AG04449 (cell line): ENCODE data around the gene ARHGAP10.

ENCODE experiments used
- CTCF ChIA-PET: fragments of 350-600 bp; formaldehyde crosslinking; extraction: SDS; loops from one replicate; lab custom pipeline; 2021; ENCODE audit warnings: antibody characterized with exemption; lab: Yijun Ruan, JAX
- POLR2A ChIA-PET: fragments of 400-600, 350-600 bp; formaldehyde crosslinking; extraction: SDS; loops from one replicate; lab custom pipeline; 2020; ENCODE audit warnings: antibody characterized with exemption, inconsistent platforms; lab: Yijun Ruan, JAX
- DNase-seq: peaks from one replicate; pipeline ENCODE4 v3.0.0-alpha.2; 2010; ENCODE audit warnings: low read depth, low spot score
- H3K4me3 ChIP-seq: 2 replicates; pipeline ENCODE4 v1.5.1; 2011; ENCODE audit warnings: low read depth, mild to moderate bottlenecking, control low read depth, low read length
- TF ChIP-seq, protein P1 (sequence below): IDR thresholded peaks from one replicate; pipeline ENCODE4 v1.5.1; 2011; ENCODE audit warnings: mild to moderate bottlenecking, moderate library complexity, low read length, control low read depth, inconsistent platforms; ENCODE audit not compliant: insufficient read depth; ENCODE audit errors: missing control alignments

The ARHGAP10 gene

DNA sequence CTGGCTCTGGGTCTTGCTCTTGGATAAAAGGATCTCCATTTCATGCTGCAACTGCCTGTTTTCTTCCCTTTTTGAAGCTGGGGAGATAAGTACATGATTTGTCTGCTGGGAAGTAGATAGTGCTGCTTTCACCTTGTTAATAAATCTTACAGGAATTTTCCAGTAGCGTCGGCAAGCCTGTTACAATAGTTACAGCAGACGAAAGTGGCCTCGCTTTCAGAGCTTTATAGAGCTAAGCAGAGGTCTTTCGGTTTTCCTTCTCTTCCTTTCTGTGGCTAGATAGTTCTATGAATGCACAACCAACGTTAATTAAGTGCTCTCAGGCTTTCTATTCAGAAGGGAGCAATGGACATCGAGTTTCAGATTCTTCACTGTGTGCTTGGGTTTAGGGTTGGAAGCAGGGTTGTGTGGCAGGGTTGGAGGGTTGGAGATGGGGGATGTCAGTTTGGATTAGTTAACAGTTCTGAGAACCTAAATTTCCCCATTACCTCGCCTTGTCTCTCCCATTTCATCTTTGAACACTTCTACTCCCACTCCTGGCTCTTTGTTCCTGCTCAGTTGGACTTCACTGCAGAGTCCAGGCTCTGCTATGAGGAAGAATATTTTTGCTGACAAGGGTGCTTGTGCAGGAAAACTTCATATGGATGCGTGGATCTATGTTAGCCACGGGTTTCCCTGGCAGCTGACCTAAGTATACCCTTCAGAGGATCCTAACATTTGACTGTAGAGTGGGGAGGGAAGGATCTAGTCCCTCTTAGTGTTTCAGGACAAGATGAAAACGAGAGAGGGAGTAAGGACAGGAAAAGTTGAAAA is 237.9 kb downstream of the ARHGAP10 start:
- ChIA-PET CTCF (interaction anchor here (1.6 to 3.3 kb wide), 3 partner anchors 14 to 103 kb away, joined by 3 to 12 read pairs (median 4); no protein-coding TSS in a partner anchor), POLR2A (no interaction called here)
- H3K4me3 ChIP-seq, result no peak overlapping the region
- DNase-seq, result no peak
- TF ChIP-seq, protein P1, sequence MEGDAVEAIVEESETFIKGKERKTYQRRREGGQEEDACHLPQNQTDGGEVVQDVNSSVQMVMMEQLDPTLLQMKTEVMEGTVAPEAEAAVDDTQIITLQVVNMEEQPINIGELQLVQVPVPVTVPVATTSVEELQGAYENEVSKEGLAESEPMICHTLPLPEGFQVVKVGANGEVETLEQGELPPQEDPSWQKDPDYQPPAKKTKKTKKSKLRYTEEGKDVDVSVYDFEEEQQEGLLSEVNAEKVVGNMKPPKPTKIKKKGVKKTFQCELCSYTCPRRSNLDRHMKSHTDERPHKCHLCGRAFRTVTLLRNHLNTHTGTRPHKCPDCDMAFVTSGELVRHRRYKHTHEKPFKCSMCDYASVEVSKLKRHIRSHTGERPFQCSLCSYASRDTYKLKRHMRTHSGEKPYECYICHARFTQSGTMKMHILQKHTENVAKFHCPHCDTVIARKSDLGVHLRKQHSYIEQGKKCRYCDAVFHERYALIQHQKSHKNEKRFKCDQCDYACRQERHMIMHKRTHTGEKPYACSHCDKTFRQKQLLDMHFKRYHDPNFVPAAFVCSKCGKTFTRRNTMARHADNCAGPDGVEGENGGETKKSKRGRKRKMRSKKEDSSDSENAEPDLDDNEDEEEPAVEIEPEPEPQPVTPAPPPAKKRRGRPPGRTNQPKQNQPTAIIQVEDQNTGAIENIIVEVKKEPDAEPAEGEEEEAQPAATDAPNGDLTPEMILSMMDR, result no peak

DNA sequence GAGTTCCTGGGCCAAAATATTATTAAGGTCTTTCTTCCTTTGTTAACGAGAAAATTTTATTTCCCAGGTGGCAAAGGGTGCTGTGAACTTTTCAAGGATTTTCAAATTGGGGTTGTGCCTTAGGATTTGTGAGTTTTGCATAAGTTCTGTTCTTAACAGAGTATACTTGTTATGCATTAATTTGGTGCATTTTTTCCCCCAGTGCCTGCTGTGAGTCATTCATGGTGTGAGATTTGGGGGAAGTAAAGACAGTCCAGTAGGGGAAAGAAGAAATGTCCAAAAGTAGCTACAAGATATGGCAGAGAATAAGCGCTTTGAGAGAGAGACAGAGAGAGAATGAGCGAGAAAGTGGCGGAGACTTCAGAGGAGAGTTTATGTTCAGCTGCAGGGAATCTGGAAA is 239.2 kb downstream of the ARHGAP10 start:
- CTCF ChIA-PET, result interaction anchor here (1.6 to 3.3 kb wide), 2 partner anchors 13 to 23 kb away, joined by 3 to 12 read pairs; no protein-coding TSS in a partner anchor
- no peak for DNase-seq
- no peak overlapping the region for H3K4me3 ChIP-seq
- POLR2A ChIA-PET, result no interaction called here
- TF ChIP-seq, protein P1, result no peak

DNA sequence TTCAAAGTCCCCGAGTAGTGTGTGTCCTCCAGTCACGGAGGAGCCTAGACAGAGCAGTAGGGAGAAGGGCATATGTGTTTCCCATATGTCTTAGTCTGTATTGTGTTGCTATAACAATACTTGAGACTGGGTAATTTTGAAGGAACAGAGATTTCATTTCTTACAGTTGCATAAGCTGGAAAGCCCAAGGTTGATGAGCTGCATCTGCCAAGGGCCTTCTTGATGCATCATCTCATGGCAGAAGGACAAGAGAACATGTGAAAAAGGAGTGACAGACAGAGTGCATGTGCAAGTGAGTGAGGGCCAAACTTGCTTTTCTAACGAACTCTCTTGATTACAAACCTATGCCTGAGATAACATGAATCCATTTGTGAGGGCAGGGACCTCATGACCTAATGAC is 243.4 kb downstream of the ARHGAP10 start:
- no peak for DNase-seq
- ChIA-PET POLR2A (no interaction called here), CTCF (interaction anchor here (0.8 to 1.5 kb wide), 2 partner anchors 9 to 91 kb away, joined by 3 to 5 read pairs; no protein-coding TSS in a partner anchor)
- TF ChIP-seq, protein P1, result no peak
- no peak overlapping the region for H3K4me3 ChIP-seq

DNA sequence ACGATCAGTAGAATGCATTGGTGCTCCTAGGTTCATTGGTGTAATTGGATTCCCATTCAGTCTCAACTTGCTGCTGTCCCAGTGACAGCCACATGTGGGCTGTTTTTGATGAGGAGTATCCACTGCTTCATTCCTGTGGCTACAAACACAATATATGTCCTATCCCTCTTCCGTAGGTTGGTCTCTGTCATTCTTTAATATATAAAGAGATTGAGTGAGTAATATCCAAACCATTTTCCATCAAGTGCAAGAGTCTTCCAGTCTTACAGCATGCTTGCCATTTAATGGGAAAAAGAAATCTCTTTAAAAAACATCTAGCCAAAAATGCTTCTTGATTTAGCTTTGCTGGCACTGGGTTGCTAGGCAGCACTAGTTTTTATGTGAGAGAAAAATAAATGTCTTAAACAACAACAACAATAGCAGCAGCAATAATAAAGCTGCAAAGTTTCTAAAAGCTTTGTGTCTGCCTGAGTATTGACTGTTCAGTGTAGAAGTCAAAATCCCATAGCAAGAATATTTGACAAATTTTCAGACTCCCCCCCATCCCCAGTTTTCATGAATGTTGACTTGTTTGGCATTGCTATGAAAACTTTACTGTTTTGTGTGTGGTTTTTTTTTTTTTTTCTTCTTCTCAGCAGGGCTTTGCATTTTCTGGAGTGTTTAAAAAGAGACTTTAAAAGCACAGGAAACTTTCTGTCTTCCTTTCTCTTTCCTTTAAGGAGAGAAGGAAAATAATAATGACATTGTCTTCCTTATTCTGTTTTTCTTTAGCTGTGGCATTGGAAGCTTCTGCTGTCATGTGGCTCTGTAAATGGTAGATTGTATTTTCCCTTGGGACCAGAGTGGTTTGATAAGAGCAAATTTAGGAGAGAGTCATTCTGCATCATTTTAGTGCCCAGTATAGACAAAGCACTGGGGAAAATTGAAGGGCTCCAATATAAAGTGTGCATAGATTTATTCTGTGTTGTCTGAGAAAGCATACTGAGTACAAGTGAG is 244.3 kb downstream of the ARHGAP10 start:
- TF ChIP-seq, protein P1, result no peak
- H3K4me3 ChIP-seq, result no peak overlapping the region
- CTCF ChIA-PET, result interaction anchor here (0.8 to 1.5 kb wide), 3 partner anchors 8 to 90 kb away, joined by 3 to 5 read pairs (median 3); no protein-coding TSS in a partner anchor
- POLR2A ChIA-PET, result no interaction called here
- DNase-seq, result no peak

DNA sequence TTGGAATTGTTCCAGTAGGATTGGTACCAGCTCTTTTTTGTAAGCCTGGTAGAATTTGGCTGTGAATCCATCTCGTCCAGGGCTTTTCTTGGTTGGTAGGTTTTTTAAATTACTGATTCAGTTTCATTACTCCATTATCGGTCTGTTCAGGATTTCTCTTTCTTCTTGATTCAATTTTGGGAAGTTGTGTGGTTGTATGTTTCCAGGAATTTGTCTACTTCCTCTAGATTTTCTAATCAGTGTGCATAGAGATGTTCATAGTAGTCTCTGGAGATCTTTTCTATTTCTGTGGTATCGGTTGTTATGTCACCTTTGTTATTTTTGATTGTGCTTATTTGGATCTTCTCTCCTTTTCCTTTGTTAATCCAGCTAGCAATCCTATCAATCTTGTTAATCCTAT is 248.7 kb downstream of the ARHGAP10 start:
- H3K4me3 ChIP-seq, result no peak overlapping the region
- ChIA-PET POLR2A (no interaction called here), CTCF (no interaction called here)
- DNase-seq, result no peak
- TF ChIP-seq, protein P1, result no peak
